SK-N-SH (cell line): ENCODE measurements around the gene FABP6.

Experiments
- RFX5 ChIP-seq: IDR thresholded peaks from 2 replicates; pipeline ENCODE4 v1.6.1; 2012; ENCODE audit warnings: mild to moderate bottlenecking, improper control_type of control experiment, low read length
- TF ChIP-seq, protein P1 (sequence below): fragments of 200-600 bp; sonication (generic); IDR thresholded peaks from 2 replicates; pipeline ENCODE4 v1.6.1; 2017; ENCODE audit warnings: antibody characterized with exemption, mild to moderate bottlenecking, moderate library complexity
- TF ChIP-seq, protein P2 (sequence below): IDR thresholded peaks from 2 replicates; pipeline ENCODE4 v1.4.0; 2012; ENCODE audit warnings: low read depth

DNA sequence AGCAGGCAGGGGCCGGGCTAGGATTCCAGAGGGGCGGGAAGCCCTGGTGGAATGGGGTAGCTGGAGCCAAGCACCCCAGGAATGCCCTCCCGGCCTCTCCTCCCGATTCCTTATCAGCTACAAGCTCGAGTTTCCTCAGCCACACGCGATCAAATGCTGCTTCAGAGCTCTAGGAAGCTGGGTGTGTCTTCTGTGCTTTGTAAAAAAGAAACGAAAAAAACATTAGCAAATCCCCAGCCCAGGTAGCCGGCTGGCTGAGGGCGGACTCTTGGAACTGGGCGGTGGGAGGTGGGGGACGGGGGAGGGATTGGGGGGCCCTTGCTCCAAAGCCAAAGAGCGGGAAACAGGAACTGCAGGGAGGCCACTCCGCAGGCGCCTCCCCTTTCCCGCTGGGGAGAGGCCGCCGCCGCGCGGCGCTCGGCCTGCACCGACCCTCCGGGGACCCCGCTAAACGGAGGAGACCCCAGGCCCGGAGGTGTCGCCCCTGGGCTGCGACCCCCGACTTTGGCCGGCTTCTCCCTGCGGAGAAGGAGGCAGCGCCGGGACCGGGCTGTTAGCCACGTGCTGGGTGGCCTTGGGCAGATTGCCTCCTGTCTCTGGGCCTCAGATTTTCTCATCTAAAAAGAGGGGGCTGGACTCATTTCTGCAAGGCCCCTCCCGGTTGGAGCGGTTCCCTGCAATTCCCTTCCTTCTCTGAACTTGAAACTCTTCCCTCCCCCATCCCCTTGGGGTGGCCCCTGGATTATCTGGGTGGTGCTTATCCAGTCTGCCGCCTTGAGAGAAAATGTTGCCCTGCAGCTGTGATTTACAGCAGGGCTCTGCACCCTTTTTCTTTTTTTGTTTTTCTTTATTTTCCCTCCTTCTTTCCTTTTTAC, 40.9 kb upstream of the FABP6 start:
- TF ChIP-seq, protein P1, sequence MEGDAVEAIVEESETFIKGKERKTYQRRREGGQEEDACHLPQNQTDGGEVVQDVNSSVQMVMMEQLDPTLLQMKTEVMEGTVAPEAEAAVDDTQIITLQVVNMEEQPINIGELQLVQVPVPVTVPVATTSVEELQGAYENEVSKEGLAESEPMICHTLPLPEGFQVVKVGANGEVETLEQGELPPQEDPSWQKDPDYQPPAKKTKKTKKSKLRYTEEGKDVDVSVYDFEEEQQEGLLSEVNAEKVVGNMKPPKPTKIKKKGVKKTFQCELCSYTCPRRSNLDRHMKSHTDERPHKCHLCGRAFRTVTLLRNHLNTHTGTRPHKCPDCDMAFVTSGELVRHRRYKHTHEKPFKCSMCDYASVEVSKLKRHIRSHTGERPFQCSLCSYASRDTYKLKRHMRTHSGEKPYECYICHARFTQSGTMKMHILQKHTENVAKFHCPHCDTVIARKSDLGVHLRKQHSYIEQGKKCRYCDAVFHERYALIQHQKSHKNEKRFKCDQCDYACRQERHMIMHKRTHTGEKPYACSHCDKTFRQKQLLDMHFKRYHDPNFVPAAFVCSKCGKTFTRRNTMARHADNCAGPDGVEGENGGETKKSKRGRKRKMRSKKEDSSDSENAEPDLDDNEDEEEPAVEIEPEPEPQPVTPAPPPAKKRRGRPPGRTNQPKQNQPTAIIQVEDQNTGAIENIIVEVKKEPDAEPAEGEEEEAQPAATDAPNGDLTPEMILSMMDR: no peak
- TF ChIP-seq RFX5: no peak
- TF ChIP-seq, protein P2, sequence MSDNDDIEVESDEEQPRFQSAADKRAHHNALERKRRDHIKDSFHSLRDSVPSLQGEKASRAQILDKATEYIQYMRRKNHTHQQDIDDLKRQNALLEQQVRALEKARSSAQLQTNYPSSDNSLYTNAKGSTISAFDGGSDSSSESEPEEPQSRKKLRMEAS: no peak
